Activated T-cell treated with anti-CD3 and anti-CD28 coated beads, Interleukin-2, amount 50 U/mL, for 48 hours (primary cell): Measurements from ENCODE around the gene COL4A1.

Source experiments
- DNase-seq, 2 experiments: peaks; one replicate each; pipeline ENCODE4 v3.0.0-alpha.2; 2020

Gene COL4A1

DNA sequence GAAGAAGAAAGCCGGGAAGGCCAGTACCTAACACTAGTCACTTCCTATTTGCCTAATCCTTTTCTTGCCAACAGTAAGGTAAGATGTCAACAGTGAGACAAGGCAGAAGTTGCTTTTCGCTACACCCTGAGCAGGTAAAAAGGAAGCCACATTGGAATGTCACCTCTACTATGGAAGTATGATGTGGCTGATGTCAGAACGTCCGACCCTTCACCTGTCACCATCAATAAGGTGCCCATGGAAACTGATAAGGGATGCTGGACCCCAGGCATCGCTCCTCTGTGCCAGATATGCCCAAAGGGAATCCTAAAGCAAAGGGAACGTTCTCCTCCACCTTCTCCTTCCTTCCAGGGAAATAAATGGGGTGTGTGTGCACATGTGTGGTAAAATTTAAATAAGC is 34.3 kb downstream of the COL4A1 start:
- DNase-seq = no peak

DNA sequence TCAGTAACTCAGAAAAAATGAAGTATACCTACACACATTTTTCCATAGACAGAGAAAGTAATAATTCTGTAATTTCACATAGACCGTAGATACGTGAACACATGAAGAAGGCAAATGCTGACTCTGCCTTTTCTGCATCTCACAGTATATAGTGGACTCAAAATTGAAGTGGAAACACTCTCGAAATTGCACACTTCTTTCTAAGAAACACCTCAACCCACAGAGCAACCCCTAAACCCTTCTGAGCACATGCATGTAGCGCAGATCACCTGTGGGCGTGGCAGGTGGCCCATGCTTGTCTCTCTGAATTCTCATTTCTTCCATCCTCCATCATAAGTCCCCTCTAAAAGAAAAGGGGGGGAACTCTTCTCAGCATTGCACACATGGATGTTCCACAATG is 34.7 kb downstream of the COL4A1 start:
- DNase-seq = no peak

DNA sequence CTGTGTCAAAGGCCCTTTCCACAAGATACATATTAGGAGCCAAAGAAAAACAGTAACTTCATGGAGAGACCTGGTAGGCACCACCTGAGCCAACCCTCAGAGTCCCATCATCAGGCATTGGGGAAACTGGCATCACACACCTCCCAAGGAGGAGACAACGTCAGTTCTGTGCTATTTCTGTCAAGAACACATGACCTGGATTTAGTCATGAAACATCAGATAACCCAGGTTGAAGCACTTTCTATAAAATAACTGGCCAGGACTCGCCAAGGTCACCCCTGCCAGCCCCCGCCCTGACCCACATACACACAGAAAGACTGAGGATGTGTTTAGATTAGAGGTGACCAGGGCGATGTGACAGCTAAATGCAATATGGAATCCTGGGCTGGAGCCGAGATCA is 35.6 kb downstream of the COL4A1 start:
- no peak for DNase-seq

DNA sequence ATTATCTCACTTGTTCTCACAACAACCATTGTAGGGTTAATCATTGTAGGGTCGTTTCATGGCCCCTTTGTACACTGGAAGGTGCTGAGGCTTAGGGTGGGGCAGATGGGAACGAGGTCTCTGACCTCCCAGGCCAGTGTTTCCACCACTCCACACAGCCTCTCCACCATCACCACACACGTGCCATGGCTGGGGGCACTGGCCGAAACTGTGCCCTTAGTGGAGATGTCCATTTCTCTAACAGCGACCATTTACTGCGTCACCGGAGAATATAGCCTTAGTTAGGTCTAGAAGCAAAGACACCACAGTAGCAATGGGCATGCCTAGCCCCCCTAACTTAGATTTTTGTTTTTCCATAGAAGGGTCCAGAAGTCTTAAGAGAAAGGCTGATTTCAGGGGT is 36.5 kb downstream of the COL4A1 start:
- no peak for DNase-seq

DNA sequence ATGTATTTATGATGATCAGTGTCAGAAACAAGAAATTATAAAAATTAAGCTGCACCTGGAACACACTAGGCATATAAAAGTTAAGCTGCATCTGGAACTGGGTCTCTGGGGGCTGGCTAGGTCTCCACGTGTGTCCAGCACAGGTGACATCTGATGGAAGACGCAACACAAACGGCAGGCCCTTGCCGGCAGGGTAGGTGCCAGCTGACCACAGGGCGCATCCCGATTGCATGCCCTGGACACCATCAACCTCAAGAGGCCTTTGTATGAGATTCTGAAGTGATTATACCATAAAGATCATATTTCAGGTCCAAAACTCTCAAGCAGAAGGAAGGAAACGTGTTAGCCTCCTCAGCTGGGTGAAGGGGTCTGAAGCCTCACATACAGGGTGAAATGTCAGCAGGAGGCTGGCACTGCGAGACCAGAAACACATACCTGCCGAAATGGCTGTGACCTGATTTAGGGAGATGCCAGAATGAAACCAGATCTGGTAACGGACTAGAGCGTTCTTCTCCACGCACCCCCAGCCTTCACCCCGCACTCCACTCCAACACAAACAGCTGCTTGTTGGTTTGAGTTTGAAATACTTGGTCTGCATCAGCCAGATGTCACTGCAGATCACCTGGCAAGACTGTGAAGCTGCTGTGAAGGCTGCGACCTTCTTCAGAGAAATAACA is 37.3 kb downstream of the COL4A1 start:
- DNase-seq = no peak

DNA sequence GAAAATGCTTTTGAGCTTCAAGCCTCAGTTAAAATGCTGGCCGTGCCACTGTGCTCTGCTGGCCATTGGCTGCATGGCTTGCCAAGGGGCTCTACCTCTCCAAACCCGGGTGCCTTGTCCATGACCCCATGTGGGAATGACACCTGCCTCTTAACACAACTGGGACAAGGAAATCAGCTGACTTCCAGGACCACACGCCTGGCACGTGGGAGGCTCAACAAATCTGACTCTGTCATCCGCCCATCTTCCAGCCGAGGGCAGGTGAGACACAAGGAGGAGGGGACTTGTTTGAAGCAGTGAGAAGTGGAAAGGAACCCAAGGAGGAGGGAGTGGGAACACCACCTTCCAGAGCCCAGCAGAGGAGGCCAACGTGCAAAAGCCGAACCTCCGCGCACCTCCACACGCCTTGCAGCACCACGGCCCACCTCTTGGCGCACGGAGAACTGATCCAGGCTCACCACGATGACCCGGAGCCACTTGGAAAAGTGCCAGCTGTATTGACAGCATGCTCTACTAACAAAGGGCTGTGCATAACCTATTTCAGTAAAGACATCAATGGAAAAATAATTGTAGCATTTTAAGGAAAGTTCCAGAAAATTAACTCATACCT is 38.3 kb downstream of the COL4A1 start:
- DNase-seq = no peak

DNA sequence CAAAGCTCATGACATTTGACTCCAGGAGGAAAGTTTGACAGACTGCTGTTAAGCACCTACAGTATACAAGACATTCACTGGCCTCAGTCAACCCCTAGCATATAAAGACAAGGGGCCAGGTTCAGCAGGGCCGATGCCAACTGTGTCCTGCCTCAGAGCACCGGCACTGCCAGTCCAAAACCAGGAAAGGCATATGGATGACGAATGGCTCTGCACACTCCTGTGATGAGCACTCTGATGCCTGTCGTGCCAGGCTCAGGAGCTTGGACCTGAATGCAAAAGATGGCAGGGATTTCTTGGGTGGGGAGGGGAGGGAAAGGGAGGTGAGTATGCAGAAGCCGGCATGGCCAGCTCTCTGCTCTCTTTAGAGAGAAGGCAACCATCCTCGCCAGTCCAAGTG is 38.9 kb downstream of the COL4A1 start:
- no peak for DNase-seq

DNA sequence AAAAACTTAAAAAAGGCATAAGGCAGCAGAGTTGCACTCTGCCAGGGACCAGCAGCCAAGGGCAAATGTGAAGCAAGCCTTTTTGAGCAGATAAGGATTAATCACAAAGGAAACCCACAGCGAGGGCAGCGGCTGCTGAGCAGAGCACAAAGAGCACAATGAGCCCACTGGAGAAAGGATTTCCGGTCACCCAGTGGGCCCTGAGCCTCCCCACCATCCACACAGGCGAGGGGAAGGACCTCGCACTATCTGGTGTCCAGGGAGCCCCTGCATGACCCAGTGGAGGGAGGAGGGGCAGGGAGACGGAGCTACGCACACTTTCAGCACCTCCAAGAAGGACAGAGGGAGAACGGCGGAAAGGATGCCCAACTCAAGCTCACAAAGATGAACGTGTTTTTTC is 40.0 kb downstream of the COL4A1 start:
- DNase-seq = no peak

DNA sequence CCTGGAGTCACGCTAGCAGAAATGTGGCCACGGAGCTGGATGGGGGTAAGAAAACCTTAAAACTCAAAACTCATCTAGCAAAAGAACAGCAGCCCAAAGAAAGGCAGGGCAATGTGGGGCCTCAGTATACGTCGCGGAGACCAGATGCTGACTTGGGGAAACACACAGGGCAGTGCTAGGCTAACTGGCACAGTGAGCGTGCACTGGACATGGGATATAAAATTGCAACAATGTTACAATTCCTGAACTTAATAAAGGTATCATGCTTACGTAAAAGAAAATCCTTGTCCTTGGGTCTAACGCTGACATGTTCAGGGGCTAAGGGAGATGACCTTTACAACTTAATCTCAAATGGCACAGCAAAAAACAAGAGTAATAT is 40.5 kb downstream of the COL4A1 start:
- no peak for DNase-seq

DNA sequence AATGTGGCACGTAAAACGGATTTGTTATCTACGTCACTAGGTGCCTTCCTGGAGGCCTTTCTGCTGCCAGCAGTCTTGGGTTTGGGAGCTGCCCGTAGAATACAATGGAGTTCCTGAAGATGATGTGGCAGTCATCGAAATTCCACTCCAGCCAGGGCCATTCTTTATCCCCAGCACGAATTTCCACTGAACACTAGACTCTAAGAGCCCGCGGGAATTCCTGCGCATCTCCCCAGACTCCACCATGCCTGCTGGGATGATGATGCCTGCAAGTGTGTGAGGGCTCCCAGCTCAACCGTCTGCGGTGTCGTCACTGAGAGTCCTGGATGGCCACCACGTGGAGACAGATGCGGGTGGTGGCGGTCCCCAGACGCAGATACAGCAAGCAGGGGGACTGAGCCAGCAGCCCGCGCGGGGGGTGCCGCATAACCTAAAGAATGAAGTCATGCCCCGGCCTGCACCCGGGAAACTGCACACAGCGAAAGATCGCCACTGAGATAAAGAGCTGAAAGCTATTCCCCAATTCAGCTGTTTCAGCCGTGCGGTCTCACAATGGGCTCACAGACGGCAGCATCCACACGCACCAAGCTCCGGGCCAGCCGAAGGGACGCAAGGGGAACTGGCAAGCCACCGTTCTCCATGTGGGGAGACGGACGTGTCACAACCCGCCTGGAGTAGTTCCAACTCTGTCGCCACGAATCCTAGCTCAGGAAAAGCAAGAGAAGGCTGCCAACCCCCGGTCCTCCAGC is 41.1 kb downstream of the COL4A1 start:
- no peak for DNase-seq

DNA sequence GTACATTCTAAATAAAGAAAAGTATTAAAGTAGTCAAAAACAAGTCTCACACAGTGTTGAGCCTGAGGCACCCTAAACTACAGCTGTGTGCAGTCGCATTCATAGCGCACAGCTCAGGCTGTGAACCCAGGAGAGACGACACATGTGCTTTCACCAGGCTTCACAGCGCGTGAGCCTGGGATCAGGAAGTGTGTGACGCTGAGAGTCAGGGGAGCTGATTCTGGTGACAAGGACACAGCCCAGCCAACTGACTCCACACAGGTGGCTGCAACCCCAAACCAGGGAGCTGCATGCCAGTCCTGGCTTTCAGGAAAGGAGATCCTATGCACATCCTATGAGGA is 41.6 kb downstream of the COL4A1 start:
- no peak for DNase-seq

DNA sequence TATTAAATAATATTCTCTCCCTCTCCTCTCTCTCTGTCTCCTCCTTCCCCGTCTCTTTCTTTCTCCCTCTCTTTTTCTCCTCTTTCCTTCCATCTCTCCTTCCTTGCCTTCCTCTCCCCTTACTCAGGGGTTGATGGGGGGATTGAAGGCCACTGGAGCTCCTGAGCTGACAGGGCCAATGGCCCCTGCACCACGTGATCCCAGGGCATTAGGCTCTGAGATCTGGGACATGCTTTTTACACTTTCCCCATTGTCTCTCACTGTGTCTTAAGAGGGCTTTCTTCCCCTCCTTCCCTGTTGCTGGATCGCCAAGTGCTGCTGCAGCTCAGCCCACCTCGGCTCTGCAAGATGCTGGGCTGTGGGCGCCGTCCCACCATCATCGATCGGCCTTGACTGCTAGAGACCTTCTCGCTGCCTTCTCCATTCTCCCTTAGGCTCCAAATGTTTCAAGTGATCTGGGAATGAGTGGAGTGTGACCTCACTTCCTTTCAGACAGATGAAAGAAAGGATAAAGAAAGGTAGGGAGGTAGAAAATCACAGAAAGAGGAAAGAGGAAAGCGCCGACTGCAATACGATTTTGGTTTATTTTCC is 42.2 kb downstream of the COL4A1 start:
- DNase-seq = no peak

DNA sequence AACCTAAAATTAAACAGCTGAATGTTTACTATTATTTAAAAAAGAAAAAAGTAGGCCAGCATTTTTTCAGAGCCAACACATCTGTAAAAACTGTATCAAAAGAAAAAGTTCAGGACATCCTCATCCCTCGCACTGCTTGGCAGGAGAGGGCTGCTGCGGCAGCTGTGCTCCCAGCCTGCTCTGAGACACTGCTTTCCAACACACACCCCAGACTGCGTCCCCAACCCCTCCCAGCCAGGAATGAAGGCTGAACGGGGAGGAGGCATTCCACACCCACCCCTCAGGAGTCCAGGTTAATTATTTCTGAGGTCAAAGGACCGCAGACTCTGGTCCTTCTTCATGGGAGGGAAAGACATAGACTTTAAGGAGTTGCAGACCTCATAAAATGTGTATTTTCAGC is 43.1 kb downstream of the COL4A1 start:
- DNase-seq = no peak

DNA sequence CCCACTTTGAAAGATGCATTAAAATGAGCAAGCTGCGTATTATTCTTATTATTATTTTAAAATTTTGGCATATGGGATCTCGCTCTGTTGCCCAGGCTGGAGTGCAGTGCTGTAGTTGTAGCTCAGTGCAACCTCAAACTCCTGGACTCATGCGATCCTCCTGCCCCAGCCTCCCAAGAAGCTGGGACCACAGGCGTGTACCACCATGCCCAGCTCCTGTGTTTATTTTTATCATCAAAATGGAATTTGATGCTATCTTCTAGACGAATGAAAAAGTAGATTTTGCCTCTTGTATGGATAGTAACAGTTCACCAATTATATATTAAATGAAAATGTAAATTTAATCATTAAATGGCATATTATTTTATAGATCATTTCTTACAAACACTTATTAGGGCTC is 43.6 kb downstream of the COL4A1 start:
- no peak for DNase-seq

DNA sequence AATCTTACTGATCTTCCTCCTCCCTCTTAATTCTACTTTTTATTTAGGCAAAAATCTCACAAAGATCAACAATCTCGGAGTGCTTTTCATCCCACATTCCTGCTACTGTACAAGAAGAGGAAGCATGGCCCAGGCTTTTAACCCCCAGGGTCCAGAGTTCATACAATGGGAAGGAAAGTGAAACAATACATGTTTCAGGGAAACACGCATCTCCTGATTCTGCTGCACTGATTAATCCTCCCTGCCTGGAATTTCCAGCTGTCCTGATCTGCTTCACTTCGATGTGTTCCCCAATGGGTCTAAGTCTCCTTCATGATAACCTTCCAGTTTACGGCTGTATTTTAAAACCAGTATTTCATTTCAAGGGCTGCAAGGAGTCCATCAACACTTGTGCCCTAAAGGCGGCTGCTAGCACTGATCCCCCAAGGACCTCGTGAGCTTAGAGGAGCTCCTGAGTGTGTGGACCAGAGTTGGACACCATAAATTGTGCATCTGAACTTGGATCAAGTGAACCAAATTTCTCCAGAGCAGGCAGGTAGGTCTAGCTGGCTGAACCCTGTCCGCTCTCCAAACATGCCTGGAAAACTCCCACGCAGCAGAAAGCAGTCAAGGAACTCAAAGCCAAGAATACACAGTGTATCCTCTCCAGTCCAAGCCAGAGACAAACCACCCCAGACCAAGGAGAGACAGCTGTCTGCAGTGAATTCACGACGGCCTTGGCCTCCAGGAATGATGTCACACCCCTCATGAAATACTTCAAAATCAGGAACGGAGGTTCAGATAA is 44.3 kb downstream of the COL4A1 start:
- DNase-seq = no peak

DNA sequence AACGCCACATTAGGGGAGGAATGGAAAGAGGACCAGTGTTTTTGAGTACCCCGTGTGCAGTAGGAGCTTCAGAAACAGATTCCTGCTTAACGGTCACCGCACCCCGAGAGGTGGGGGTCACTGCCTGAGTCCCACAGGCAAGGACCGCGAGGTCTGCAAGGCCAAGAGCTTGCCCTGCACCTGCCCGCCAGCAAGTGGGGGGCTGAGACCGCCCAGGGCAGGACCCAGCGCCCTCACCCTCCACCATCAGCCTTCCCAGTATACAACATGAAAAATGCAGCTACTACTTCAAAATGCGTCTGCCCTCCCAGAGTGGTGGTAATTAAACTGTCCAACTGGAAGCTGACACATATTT is 44.9 kb downstream of the COL4A1 start:
- DNase-seq = no peak

DNA sequence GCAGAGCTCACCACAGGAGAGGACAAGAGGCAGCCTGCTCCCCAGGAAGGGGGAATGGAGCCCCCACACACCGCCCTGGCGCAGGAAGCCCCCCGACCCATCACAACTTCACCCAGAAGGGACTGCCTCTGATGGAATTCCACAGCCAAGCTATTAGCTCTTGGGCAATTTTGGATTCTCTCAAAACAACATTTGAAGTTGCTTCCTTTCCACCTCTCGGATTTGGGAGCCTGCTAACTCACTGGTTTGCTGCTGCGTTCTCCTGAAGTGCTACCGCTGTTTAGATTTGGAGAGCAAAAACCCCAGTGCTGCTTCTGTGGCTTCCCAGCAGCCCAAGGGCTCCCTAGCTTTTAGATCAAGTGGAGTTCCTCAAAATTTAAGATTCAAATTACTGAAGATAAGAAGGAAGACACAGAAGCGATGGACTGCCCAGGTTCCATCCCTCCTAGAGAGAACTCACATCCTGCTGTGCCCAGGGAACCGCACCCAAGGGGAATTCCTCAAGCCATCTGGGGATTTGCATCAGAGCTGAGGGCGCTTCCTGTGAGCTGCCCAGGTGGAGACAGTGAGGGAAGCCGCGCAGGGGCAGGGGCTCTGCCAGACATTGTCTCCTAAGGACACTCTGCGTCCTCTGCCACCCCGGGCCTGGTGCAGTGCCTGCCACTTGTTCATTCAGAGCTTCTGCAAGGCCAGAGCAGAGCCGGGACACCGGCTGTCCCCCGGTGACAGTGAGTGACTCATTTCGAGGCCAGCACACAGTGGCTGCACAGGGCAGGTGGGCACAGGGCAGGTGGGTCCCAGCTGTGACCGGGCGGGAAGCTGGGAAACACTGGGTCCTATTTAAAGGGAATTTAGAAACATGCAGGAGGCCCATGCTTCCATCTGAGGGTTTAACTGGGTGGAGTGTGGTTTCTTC is 45.5 kb downstream of the COL4A1 start:
- DNase-seq = no peak

DNA sequence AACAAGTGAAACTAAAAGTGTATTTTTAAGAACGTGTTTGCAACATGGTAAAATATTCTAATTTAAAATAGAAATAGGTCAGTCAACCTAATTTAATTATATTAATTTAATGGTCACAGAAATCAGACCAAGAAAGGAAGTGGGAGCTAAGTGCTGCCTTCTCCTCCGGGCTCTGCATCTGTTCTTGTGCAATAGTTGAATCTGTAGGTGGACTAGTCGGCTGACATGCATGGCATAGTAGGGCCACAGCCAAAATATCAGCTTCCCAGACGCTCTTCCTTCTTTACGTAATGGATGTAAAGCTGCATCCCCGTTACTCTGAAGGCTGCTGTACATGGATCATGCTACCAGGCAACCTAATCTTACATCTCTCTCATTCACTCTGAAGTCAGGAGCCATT is 47.3 kb downstream of the COL4A1 start:
- no peak for DNase-seq

DNA sequence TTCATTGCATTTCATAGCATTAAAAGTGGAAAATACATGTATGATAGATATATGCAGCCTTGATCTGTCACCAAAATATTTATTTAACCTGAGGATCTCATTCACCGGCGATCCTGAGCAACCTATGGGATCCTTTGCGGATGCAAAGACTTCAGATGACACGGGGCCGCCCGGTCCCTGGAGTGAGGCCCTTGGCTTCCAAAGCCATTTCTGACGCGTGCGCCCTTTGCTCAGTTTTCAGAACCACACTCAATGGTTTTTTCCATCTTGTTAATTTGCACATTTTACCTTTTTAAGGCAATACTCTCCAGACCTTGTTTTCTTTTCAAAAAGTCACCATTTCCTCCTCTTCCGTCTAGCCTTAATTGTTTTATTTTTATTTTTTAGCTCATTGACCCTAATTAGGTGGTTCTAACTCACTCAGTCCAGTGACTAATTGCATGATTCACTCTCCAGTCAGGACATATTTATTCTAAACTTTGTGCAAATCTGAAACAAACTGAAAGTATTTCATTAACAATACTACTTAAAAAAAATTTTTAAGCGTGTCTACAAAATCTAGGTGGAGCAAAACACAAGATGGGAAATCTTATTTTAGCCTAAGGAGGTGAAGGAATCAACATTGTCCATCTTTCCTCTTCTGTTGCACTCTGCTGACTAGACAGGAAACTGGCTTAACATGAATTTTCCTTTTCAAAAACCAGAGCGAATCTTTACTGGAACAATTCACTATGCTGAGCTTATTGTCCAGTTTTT is 47.9 kb downstream of the COL4A1 start:
- no peak for DNase-seq

DNA sequence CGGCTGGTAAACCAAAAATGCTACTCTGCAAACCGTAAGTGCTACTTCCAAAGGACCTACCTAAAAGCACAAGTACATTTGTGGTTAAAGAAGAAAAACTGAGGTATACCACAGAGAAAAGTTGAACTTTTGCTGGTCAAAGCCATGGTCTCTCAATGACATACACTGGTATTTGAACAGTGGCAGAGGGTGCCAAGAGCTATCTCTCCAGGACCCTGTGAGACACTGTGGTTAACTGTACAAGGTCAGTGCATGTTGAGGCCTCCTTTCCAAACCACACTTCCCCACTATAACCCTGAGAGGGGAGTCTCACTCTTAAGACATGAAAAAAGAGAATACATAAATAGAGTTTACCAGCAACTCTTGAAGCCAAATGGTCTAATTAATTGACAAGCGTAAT is 49.5 kb downstream of the COL4A1 start:
- no peak for DNase-seq

DNA sequence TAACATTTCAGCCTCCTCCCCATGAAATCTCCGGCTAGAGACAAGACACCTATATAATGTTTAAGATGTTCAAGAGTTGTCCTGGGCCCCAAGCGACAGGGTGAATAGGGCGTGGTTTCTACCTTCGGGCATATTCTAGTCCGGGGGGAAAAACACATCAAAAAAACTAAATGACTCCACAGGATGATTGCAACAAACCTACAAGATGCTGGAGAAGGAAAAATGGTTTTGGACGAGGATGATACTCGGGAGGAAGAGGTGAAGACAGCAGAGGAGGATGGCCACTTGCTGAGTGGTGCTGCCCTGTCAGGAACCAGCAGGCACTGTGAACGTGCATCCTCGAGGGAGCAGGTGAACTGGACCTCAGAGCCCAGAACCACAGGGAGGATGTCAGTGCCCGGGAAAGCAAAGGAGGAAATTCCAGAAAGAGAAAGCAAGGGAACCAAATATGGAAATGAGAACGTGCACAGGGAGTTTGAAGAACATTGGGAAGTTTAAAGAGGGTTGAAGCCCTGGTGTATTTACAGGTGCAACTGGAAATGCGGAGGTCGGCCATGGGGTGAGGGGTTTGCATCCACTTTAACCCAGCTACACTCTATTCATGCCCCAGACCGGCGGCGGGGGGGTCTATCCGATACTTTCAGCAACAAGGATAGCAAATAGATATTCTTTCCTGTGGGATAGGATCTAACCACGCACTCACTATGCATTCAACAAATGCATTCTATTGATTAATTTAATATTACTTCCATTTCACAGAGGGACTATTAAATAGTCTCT is 50.6 kb downstream of the COL4A1 start:
- no peak for DNase-seq
